Activated CD8-positive, alpha-beta T cell treated with anti-CD3 and anti-CD28 coated beads for 36 hours (primary cell): ENCODE data around the gene ANKRD44. TPM values are rescaled to one million over a fixed set of nuclear protein-coding genes. Genes with fewer than 3 reads are reported as not detected.

ENCODE experiments used
- ATAC-seq: fragments of 200-7000 bp; cut with Tn5 transposase; one replicate; pipeline ENCODE4 v1.10.0; 2021; ENCODE audit warnings: mild to moderate bottlenecking, moderate library complexity
- CTCF ChIA-PET: fragments of 350-600 bp; sonication (Branson Sonifier 250); formaldehyde crosslinking; loops from one replicate; lab custom pipeline; 2021; ENCODE audit warnings: antibody characterized with exemption; lab: Charles Lee
- POLR2A ChIA-PET: fragments of 350-600 bp; sonication (Branson Sonifier 250); formaldehyde crosslinking; loops from one replicate; lab custom pipeline; 2021; ENCODE audit warnings: antibody characterized with exemption; lab: Charles Lee
- DNase-seq: peaks from one replicate; pipeline ENCODE4 v3.0.0-alpha.2; 2020
- H3K27ac Mint-ChIP-seq: one replicate; pipeline ENCODE4 v1.8.0; 2021; ENCODE audit warnings: mild to moderate bottlenecking, mixed read lengths
- H3K27me3 Mint-ChIP-seq: one replicate; pipeline ENCODE4 v1.8.0; 2021; ENCODE audit warnings: mixed read lengths
- H3K36me3 Mint-ChIP-seq: one replicate; pipeline ENCODE4 v1.8.0; 2021; ENCODE audit warnings: low read depth, mixed read lengths
- H3K4me1 Mint-ChIP-seq: one replicate; pipeline ENCODE4 v1.8.0; 2021; ENCODE audit warnings: low read depth, mixed read lengths
- H3K4me3 Mint-ChIP-seq: one replicate; pipeline ENCODE4 v1.8.0; 2021; ENCODE audit warnings: mild to moderate bottlenecking, moderate library complexity, mixed read lengths
- H3K9me3 Mint-ChIP-seq: one replicate; pipeline ENCODE4 v1.8.0; 2021; ENCODE audit warnings: mixed read lengths
- CTCF ChIP-seq: fragments of 200-600 bp; IDR thresholded peaks from one replicate; pipeline ENCODE4 v1.8.0; 2022; ENCODE audit warnings: antibody characterized with exemption, mild to moderate bottlenecking
- intact Hi-C: fragments of 100-400 bp; cut with micrococcal nuclease; formaldehyde crosslinking; loops from one replicate; pipeline ENCODE4 v1.10.0; 2022
- total RNA-seq, 2 experiments: library from RNA; stranded (reverse); gene quantifications; one replicate each; pipeline ENCODE4 v1.2.3, GENCODE V29; 2021

The ANKRD44 gene
- total RNA-seq, 2 experiments from 2014 or later, result 131 to 132 TPM

- Mint-ChIP-seq H3K4me1 (peaks cover 57% of the 10 kb centered on the region), H3K36me3 (peaks cover 87% of the 10 kb centered on the region), H3K4me3 (no peak overlapping the region), H3K27ac (peak overlapping the region; percentile 83), H3K9me3 (peaks cover 14% of the 10 kb centered on the region), H3K27me3 (no peaks in the 10 kb centered on the region)
- no peak for TF ChIP-seq CTCF
- intact Hi-C loops, result no loop called here
- ChIA-PET POLR2A (interaction anchor here (0.9 kb wide), 1 partner anchor 24 kb away, joined by 3 read pairs; no protein-coding TSS in a partner anchor), CTCF (interaction anchor here (1.3 to 3.9 kb wide), 2 partner anchors 15 to 95 kb away, joined by 4 to 21 read pairs; no protein-coding TSS in a partner anchor)
- DNase-seq (no peak), ATAC-seq (peak; percentile 50)
Measured at GRCh38 chr2:197073701-197074433, 236.7 kb downstream of the ANKRD44 start.

GRCh38 chr2:197073270-197073669 is 237.3 kb downstream of the ANKRD44 start:
- intact Hi-C loops, result no loop called here
- ChIA-PET CTCF (interaction anchor here (0.5 to 1.3 kb wide), 2 partner anchors 95 to 316 kb away, joined by 3 to 4 read pairs; no protein-coding TSS in a partner anchor), POLR2A (interaction anchor here (0.9 kb wide), 1 partner anchor 25 kb away, joined by 3 read pairs; no protein-coding TSS in a partner anchor)
- H3K36me3 Mint-ChIP-seq, result peaks cover 87% of the 10 kb centered on the region
- no peaks in the 10 kb centered on the region for H3K27me3 Mint-ChIP-seq
- H3K4me3 Mint-ChIP-seq, result no peak overlapping the region
- DNase-seq (no peak), ATAC-seq (peak; percentile 17)
- H3K27ac Mint-ChIP-seq, result peak overlapping the region; percentile 83
- peaks cover 61% of the 10 kb centered on the region for H3K4me1 Mint-ChIP-seq
- peaks cover 17% of the 10 kb centered on the region for H3K9me3 Mint-ChIP-seq
- TF ChIP-seq CTCF, result no peak

- CTCF ChIA-PET, result interaction anchor here (0.5 to 1.3 kb wide), 2 partner anchors 96 to 317 kb away, joined by 3 to 4 read pairs; no protein-coding TSS in a partner anchor
- Mint-ChIP-seq H3K27ac (peak overlapping the region; percentile 83), H3K4me1 (peaks cover 61% of the 10 kb centered on the region), H3K27me3 (no peaks in the 10 kb centered on the region), H3K9me3 (peaks cover 17% of the 10 kb centered on the region), H3K36me3 (peaks cover 81% of the 10 kb centered on the region), H3K4me3 (no peak overlapping the region)
- POLR2A ChIA-PET, result interaction anchor here (0.9 kb wide), 1 partner anchor 9 kb away, joined by 3 read pairs; no protein-coding TSS in a partner anchor
- DNase-seq (no peak), ATAC-seq (no peak)
- intact Hi-C loops, result no loop called here
- no peak for TF ChIP-seq CTCF
Measured at GRCh38 chr2:197072533-197072932, 238.0 kb downstream of the ANKRD44 start.

GRCh38 chr2:197071790-197072436 is 238.7 kb downstream of the ANKRD44 start:
- intact Hi-C loops, result no loop called here
- H3K9me3 Mint-ChIP-seq, result peaks cover 14% of the 10 kb centered on the region
- ATAC-seq (no peak), DNase-seq (no peak)
- H3K36me3 Mint-ChIP-seq, result peaks cover 78% of the 10 kb centered on the region
- H3K4me3 Mint-ChIP-seq, result no peak overlapping the region
- POLR2A ChIA-PET, result interaction anchor here (0.9 kb wide), 1 partner anchor 10 kb away, joined by 3 read pairs; no protein-coding TSS in a partner anchor
- H3K4me1 Mint-ChIP-seq, result peaks cover 61% of the 10 kb centered on the region
- CTCF ChIA-PET, result no interaction called here
- no peaks in the 10 kb centered on the region for H3K27me3 Mint-ChIP-seq
- no peak for TF ChIP-seq CTCF
- peak overlapping the region; percentile 88 for H3K27ac Mint-ChIP-seq
